NCI-H1092 treated with DMSO at 0.1 percent for 48 hours (cell line): ENCODE measurements around the gene CDH2.
A peak's percentile ranks its signal among the peaks of the same experiment; 100 is the strongest.

Source experiments
- DNase-seq: peaks from one replicate; lab custom pipeline; 2025; lab: John Stamatoyannopoulos, UW

The CDH2 gene

DNA sequence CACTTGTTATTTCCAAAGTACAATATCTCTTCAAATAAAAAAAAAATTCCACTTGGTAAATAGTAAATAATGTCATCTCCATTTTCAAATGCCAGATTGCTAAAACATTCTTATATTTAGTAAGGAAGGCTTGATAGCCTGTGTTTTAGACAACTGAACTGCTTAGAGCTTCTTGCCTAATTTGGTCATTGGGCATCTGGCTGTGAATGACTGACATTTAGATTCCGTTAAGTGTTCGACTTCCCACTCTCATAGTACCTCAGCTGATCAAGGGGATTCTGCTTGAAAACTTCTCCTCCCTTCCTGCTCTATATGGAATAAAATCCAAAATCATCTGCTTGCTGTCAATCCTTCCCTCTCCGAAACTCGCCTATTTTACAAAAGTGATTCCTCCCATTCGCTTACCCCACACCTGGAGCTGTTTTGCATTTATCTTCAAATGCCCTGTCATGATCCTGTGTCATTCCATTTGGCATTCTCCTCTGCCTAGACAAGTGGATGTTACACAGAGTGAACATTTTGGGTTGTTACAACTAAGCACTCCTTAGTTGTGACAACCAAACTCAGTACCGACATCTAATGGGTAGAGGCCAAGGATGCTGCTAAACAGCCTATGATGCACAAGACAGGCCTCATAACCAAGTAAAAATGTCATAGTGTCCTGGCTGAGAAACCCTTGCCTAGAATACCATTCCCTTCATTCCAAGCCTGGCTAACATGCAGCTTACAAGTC lies 181.0 kb downstream of the CDH2 start:
- no peak for DNase-seq

DNA sequence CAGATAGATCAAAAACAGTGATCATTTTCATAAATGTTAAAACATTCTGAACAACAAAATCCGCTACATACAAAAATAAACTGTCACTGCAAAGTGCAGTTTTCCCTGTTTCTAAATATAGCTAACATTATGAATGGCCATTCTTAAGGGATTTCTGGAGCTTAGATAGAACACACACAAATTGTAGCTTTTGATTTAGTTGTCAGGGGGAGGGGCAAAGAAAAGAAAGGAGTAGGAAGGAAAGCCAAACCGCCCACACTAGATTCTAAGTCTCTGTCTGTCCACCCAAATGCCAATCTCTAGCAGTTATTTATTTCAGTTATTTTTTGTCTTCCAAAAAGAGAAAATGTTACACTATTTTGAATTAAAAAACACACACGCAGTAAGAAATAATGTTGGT lies 182.4 kb downstream of the CDH2 start:
- DNase-seq: no peak

DNA sequence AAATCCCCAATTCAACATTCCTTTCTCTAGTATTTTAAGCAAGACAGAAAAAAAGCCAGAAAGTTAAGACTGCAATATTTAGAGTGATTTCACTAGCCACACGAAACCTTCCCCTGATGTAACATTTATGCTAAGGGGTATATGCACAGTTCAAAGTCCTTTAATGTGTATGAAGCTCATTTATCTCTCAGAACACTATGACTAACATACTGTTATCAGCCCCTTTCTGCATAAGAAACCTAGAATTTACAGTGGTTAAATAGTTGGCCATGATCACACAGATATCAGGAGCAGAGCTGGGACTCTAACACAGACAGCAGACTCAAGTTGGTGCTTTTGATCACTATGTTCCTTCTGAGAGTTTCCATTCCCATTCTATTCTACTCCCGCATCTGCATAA lies 185.5 kb downstream of the CDH2 start:
- no peak for DNase-seq

DNA sequence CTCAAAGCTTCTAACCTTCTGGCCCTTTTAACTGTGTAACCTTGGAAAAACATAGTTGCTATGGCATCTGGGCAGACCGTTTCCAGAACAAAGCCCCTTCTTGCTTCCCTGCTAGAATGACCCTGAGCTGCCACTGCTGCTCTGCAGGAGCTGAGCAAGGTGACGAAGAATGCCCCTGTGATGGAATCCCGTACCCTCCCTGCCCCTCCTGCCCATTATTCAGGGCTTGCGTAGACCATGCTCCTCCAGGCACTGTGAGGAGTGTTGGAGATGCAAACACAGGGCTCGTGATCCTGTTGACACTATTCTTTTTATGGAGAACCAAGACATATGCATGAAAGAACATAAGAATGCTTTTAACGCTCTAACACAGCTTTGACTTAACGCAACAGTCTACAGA lies 191.1 kb downstream of the CDH2 start:
- DNase-seq: no peak

DNA sequence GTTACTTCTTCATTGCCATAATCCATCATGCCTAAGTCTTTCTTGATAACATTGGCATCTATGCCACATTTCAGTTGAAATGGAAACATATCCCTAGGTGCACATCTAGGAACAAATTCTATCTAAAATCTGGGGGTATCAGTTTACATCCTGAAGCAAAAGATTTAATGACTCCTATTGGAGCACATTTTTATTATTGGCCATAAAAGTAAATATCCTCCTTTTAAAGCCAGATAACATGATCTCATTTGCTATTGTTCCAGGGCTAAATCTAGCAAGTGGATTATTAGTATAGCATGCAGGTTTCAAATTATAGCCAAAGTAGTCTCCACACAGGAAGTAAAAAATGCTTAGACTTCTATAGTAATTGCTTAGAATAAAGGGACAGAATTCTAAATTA lies 193.2 kb downstream of the CDH2 start:
- peak; percentile 8 for DNase-seq

DNA sequence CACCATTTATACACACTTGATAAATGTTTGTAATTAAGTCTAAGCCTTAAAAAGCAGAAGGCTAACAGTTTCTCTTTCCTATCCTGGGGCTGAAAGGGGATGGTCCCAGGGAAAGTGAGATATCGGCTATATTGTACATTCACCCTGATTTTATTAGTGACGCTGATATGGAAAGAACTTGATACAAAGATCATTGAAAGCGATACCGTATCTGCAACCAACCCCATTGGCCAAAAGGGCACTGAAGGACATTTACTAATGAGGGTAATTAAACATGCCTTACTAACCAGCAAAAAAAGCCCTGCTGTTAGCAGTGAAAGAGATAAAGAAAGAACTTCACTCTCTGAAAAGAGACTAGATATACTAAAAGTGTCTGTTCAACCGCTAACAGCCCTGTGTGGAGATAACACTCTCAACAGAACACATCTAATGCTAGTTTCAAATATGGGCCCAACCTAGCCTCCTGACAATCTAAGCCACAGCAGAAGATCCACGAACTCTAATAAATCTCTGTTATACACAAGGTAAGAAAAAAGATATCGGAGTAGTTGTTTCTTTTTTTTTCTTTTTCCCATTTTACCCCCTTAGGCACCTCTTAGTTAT lies 200.0 kb downstream of the CDH2 start:
- DNase-seq: no peak

DNA sequence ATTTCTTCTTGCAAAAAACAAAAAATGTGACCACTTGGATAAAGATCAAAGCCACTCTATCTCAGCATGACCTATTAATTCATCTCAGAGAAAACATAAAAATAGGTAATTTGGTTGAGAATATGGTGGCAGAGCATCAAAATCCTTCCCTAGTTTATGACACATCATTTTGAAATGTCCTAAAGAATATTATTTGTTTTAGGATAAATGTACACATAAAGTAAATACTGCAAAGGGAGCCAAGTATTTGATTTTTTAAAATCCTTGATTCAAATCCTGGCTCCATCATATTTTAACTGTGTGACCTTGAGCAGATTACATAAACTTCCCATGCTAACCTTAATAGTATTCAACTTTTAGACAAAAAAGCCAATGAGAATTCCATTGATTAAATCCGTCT lies 206.6 kb downstream of the CDH2 start:
- no peak for DNase-seq

DNA sequence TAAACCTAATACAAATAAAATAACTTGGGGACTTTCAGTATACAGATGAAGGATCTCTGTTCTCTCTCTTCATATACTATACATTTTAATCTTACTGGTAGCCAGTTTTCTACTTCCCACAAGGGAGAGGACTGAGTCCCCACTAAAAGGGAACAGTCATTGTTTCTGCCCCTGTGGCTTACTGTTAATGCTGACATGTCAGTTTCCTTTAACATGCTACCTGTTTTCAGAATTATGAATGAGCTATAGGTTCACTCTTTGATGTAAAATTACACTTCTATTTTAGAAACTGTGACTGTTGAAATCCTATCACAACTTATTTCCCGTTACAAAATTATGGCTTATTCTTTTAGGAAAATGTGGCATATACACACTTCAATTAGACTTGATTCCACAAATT lies 207.7 kb downstream of the CDH2 start:
- no peak for DNase-seq

DNA sequence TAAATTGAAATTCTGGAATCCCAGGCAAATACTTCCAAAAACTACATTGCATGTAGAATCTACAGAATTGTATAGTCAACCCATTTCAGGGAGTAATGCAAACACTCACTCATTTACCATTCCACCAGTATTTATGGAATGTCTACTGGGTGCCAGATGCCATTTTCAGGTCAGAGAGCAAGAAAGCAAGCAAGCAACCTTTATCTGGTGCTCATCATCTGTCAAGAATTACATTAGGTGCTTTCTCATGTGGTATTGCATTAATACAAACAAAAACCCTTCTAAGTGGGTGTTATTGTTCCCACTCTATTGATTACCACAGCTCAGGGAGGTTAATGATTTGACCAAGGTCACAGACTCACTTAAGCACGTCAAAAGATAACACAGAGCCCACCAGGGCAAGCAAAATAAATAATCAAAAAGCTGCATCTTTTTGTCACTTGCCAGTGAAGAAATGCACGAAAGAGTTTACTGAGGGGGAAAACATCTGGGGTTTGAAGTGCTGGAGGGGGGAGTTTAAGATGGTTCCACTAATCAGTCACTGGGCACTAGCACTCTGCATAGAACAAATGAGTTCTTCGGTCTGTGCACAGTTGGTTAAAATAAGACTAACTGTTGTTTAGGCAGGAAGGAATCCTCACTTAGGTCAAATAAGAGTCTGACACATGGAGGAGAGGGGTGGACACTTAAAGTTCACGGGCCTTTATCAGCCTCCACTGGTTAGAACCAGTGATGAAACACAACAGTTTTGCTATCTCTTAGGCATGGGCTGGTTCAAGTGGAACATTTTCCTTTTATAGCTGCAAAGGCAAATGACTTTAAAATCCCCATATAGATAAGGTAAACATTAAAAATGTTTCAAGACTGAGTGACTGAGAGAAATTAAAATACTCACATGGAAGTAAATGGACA lies 208.8 kb downstream of the CDH2 start:
- DNase-seq: no peak

DNA sequence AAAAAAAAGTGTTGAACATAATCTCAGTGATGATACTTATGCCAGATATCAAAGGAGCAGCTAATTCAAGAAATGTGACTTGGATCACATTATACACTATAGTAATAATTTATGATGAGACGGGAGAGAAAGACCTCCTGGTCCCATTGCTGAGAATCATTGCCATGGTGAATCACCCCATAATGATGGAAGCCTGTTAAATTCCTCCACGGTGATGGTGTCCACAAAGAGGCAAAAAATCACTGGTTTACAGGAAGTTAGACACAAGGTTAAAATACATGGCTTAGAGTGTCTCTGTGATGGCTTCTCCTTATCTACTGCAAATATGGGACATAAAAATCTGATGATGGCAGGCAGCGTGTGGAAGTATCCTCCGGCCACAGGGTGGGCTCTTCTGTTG lies 210.0 kb downstream of the CDH2 start:
- no peak for DNase-seq

DNA sequence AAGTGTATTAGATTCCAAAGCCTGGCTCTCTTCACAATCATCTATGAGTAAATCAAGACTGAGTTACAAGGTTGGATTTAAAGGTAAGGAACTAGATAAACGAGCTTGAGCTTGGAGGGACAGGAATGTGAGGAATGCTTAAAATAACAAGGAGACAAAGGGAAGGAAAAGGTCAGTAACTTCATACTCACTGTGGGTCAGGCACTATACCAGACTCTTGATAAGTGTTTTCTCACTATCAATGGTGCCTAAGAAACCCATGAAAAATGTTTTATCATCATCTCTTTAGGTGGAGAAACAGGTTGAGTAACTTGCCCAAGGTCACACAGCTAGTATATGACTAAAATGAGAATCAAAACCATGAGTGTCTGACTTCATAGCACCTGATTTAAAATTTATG lies 212.1 kb downstream of the CDH2 start:
- DNase-seq: no peak

DNA sequence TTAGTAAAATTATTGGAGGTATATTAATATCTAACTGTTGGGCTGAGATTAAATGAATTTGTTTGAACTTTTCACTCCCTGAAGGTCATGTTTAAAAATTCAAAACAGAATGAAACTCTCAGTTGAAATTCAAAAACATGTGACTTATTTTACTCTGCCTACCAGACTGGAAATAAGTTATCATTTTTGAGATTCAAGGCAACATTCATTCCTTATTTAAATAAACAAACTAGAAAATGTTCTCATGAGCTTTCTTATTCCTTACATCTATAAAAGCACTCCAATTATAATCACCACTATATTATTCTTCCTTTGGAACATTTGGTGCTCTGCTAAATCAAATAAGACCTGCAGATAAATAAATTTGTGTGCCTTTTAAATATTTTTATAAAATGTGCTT lies 217.8 kb downstream of the CDH2 start:
- no peak for DNase-seq

DNA sequence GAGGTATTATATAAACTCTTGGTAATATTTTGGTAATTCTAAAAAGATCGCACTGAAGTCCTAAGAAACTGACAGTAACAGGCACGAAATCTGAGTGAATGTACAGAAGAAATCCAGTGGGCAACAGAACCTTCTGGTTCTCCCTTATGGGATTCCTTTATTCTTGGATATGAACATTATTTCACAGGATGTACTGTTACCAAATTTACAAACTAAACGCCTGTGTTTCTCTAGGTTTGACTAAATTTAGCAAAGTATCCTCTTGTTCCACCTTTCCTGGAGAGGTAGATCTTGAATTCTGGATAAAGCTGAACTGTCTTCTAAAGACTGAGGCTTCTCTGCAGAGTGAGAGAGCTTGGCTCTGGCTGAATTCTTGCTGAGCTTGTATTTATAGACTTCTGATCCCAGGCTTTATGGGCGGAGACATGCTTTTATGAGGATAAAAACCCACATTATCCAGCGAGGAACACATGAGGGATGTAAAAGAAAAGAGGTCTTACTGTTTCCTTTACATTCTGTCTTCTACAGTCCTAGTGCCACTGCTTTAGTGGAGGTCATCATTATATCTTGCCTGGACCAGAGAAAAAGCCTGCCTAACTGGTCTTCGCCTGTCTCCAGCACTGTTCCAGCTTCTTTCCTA lies 220.8 kb downstream of the CDH2 start:
- no peak for DNase-seq

DNA sequence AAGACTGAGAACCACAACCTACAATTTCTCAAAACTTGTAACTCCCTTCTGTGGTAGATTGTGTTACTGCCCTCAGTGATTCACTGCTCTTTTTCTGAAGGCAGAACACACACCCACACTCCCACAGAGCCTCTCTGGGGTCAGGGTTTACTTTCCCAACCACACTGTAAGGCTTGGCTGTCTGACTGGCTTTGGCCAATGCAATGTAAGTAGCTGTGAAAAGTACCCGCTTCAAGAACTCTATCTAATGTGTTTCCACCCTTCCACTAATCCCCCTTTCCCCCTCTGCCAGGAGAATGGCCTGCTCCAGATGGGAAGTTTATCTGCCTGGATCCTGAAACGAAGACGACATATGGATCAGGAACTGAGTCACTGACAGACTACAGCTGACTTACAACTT lies 222.7 kb downstream of the CDH2 start:
- DNase-seq: no peak

DNA sequence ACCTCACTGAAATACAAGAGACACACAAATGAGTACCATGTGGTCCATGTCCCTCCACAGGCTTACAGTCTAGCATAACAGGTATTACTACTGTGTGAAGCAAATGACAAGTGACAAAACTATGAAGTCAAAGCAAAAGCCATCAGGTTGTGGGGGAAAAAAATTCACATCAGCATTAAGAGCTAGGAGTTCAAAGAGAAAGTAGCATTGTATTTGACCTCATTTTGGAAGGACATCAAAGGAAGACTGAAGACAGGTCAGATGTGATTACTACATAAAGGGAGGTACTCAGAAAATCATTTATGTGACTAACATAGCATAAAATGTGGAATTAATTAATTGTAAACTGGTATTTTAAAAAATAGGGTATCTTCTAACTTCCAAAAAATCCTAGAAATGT lies 224.2 kb downstream of the CDH2 start:
- no peak for DNase-seq

DNA sequence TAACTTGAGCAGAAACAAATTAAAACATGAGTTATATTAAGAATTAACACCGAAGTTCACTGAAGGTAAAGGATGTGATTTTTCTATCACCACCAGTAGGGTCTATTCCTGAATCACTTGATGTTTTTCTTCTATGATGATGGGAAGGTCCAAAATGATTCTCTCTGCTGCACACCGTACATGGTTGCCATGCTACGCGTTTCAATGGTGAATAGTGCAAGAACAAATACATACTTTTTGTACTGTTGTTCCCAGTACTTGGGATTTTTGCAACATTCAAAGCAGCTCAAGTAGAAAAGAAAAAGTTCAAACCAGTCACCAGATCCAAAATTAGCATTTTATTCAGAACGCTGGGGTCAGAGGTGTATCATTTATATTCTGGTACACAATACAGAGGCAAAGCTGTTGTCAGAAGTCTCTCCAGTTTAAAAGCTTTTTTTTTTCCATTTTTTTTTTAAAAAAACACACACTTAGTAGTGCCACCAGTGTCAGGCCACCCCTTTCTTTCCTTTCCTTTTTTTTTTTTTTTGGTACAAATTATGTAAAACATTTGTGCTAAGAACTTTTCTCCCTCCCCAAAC lies 226.2 kb downstream of the CDH2 start:
- DNase-seq: no peak

DNA sequence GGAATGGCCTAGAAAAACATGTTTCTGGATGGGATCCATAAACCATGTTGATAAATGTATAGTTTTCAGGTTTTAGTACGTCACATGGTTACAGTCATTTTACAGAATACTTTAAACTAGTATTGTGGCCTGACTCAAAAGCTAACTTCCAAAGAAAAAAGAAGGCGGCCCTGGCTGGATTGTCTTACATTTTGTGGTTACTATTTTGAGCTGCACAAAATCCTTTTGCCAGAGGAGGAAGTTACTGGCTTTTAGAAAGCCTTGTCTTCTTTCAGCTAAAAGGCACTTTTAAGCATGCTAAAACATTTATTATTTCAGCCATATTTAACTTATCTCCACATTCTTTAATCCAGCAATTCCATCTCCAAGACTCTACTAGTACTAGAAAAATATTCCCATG lies 227.9 kb downstream of the CDH2 start:
- DNase-seq: no peak

DNA sequence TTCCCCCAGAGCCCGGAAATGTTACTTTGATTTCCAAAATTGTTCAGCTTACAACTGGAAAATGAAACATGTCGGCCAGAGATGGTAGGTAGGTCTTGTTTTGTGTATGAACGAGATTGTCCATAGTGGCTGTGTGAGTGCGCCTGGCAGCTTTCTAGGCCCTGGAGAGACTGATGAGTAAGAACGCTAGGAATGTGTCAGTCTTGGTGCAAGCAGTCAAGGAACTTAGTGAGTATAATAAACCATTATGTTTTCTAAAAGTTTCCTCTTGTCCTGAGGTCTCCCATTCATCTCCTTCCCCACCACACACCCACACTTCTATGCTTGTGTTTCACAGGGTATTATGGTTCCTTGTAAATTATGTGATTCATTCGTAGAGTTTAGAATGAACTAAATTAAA lies 234.2 kb downstream of the CDH2 start:
- DNase-seq: no peak

DNA sequence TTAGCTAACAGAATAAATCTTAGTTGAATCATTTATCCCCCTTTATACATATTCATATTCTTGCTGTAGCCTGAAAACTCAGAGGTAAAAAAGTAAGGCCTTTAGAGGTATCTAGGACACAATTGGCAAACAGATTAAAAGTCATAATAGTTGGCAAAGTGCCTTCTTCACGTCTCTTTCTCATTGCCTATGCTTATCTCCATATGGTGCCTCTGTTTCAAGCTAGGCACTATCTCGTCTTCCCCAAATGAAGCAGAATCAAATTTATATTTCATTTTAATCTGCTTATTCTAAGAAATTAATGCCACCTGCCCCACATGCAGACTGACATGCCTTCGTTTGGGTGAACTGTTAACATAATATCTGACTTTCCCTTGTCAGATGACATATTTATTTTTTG lies 245.4 kb downstream of the CDH2 start:
- no peak for DNase-seq

DNA sequence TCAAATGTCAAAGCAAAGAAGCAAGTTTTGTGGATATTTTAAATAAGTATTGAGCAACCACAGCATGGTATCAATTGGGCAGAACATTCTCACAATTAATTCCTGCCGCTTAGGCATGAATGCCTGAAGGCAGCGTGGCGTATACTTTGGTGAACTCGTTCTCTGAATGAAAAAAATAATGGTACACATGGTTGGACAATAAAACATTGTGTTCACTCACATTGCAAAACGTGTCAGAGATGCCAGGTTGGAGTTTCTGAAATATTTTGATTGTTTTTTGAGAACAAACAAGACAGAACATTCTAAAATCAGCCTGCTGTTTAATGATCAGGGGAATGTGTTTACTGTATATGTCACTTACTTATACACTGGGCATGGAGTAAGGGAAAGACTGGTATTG lies 254.2 kb downstream of the CDH2 start:
- no peak for DNase-seq

DNA sequence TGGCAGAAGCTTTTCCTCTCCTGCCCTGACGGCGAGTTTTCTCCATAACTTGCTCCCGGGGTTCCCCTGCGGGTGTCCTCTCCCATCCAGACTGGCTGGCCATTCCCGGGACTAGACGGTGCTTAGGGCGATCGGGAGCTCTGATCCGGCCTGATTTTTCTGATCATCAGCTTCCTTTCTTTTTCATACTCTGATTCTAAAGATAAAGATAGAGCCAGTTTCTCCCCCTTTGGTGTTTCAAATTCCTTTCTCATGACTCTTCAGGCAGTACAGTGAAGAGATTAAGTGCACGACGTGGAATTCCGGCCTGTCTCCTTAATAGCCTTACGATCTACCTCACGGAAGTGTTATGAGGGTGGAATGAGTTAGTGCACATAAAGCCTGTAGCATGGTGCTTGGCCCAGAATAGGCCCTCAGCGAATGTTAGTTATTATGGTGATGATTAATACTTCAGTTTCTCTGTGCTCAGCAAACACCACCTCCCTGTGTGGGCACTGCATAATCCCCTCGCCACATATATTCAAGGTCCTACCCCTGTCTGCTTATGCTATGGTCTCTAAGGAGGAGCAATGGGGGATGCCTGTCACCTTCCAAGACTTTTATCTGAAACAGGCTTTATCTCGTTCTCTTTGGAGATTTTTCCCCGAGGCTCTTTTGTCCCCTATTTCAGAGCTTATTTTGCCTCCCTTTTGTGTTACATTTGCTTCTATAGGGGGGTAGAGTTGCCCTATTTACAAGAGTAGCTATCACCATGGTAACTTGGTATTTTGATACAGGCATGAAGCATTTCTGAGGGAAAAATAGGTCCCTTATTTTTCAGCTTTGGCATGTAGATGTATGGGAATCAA lies 254.8 kb downstream of the CDH2 start:
- no peak for DNase-seq
